ENCODE measurements around the gene C9orf153.
"Not testable (repeated sequence)": the region's sequence is repeated elsewhere in the genome, so short reads cannot be mapped to it uniquely, and the experiment has no call there.

The C9orf153 gene

DNA sequence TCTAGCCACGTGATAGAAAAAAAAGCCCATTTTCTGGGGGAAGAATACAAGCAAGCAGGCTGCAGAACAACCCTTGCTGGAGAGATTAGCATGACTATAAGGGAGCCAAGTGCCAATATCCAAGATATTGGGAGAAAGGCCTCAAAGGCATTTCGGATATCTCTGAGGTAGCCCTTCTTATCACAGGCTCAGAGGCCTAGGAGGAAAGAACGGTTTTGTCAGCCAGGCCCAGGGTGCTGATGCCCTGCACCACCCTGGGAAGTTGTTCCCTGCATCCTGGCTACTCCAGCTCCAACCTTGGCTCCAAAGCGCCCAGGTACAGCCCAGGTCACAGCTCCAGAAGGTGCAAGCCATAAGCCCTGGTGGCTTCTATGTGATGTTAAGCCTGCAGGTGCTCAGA is 66.4 kb downstream of the C9orf153 start:
- TF ChIP-seq, protein P1, sequence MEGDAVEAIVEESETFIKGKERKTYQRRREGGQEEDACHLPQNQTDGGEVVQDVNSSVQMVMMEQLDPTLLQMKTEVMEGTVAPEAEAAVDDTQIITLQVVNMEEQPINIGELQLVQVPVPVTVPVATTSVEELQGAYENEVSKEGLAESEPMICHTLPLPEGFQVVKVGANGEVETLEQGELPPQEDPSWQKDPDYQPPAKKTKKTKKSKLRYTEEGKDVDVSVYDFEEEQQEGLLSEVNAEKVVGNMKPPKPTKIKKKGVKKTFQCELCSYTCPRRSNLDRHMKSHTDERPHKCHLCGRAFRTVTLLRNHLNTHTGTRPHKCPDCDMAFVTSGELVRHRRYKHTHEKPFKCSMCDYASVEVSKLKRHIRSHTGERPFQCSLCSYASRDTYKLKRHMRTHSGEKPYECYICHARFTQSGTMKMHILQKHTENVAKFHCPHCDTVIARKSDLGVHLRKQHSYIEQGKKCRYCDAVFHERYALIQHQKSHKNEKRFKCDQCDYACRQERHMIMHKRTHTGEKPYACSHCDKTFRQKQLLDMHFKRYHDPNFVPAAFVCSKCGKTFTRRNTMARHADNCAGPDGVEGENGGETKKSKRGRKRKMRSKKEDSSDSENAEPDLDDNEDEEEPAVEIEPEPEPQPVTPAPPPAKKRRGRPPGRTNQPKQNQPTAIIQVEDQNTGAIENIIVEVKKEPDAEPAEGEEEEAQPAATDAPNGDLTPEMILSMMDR (IDR thresholded peaks at IDR 0.05; ENCODE audit: extremely low read depth, missing control alignments): no peak
- no peak for DNase-seq (ENCODE audit: low spot score)

- not testable (repeated sequence) for DNase-seq (ENCODE audit: low spot score)
Measured at GRCh38 chr9:86190700-86191099, 68.8 kb downstream of the C9orf153 start.

- no peak for DNase-seq (ENCODE audit: low spot score)
Measured at GRCh38 chr9:86187121-86187520, 72.3 kb downstream of the C9orf153 start.

GRCh38 chr9:86186696-86187095 is 72.8 kb downstream of the C9orf153 start:
- DNase-seq (ENCODE audit: low spot score): no peak
- TF ChIP-seq, protein P1 (IDR thresholded peaks at IDR 0.05; ENCODE audit: extremely low read depth, missing control alignments): no peak

More at GRCh38 chr9:86187121-86187520, 72.3 kb downstream of the C9orf153 start:
- TF ChIP-seq, protein P1 (IDR thresholded peaks at IDR 0.05; ENCODE audit: extremely low read depth, missing control alignments): no peak

DNA sequence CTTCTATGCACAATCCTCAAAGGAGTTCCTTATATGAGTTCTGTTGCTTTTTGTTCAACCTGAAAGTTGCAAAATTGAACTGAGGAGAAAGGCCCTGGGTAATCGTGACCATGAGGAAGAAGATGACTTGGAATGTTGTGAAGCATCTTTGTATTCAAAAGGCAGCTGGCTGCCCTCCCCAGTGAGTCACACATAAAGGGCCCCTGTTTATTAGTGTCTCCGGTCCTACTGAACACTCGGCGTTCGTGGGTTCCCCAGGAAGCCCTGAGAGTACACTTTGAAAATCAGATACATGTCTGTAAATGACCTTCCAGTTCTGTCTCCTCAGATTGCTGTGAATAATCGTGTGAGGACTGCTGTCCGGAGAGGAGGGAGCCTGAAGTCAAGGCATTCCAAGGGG is 73.6 kb downstream of the C9orf153 start:
- DNase-seq (ENCODE audit: low spot score): no peak
- TF ChIP-seq, protein P1 (IDR thresholded peaks at IDR 0.05; ENCODE audit: extremely low read depth, missing control alignments): no peak

DNA sequence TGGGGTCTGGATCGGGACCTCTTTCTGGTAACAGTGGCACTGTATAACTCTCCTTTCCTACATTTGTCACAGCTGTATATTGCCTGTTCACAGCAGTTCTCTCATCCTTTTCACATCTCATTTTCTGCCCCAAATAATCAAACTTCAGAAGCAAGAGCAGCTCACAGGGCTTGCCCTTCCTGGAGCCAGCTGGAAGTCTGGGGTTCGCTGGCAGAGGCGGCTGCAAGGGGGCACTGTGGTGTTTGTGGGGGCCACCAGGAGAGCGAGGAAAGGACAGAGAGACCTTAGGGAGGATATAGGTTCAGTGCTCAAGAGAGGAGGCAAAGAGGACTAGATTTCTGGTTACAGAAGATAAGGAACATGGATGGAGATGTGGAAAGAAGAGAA is 75.3 kb downstream of the C9orf153 start:
- DNase-seq (ENCODE audit: low spot score): no peak
- TF ChIP-seq, protein P1 (IDR thresholded peaks at IDR 0.05; ENCODE audit: extremely low read depth, missing control alignments): no peak

- DNase-seq (ENCODE audit: low spot score): no peak
- TF ChIP-seq, protein P1 (IDR thresholded peaks at IDR 0.05; ENCODE audit: extremely low read depth, missing control alignments): no peak
Measured at GRCh38 chr9:86183229-86184137, 76.0 kb downstream of the C9orf153 start.
